ENCODE data around the gene NLRP10.

- TF ChIP-seq CTCF (IDR thresholded peaks at IDR 0.05; ENCODE audit: insufficient read depth, low read length, poor library complexity, severe bottlenecking), result no peak
- no peak for TF ChIP-seq EZH2phosphoT487 (conservative IDR thresholded peaks at IDR 0.05; ENCODE audit: low read length)
These were observed 23.6 kb downstream of the NLRP10 start, which contains the start of gene OR10A3 for GRCh38 chr11:7941608-7942007.

Measured in SU-DHL-6 (cell line).